Fibroblast of lung (primary cell): Measurements from ENCODE around the gene SMYD5.

Source experiments
- EZH2 ChIP-seq: IDR thresholded peaks from 2 replicates; pipeline ENCODE4 v1.5.1; 2012; ENCODE audit warnings: low read length, control low read depth, mild to moderate bottlenecking; ENCODE audit errors: missing control alignments
- TF ChIP-seq, protein P1 (sequence below), 2 donors: IDR thresholded peaks in 1 of 2; conservative IDR thresholded peaks in 1 of 2; 1 replicate in 1 of 2; 2 replicates in 1 of 2; pipeline ENCODE4 v1.5.1; 2011 to 2012; ENCODE audit warnings: low read length in 2 of 2, control low read depth in 1 of 2, inconsistent platforms in 1 of 2, low read depth in 1 of 2, mild to moderate bottlenecking in 1 of 2

DNA sequence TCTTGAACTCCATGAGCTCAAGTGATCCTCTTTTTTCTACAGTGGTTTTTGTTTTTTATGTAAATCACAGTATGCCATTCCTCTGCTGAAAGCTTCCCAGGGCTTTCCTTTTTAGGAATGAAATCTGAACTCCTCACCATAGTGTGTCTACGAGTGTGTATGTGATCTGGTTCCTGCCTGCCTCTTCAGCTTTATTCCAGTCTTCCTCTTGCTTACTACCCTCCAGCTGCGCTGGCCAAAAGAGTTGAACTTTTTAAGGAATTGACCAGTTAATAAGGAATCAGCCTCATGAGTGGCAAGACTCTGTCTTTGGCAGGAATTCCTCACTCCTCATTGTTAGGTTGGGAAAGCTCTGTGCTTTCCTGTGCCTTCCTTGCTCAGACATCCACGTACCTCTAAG lies 24.1 kb downstream of the SMYD5 start:
- TF ChIP-seq, protein P1, sequence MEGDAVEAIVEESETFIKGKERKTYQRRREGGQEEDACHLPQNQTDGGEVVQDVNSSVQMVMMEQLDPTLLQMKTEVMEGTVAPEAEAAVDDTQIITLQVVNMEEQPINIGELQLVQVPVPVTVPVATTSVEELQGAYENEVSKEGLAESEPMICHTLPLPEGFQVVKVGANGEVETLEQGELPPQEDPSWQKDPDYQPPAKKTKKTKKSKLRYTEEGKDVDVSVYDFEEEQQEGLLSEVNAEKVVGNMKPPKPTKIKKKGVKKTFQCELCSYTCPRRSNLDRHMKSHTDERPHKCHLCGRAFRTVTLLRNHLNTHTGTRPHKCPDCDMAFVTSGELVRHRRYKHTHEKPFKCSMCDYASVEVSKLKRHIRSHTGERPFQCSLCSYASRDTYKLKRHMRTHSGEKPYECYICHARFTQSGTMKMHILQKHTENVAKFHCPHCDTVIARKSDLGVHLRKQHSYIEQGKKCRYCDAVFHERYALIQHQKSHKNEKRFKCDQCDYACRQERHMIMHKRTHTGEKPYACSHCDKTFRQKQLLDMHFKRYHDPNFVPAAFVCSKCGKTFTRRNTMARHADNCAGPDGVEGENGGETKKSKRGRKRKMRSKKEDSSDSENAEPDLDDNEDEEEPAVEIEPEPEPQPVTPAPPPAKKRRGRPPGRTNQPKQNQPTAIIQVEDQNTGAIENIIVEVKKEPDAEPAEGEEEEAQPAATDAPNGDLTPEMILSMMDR (conservative IDR thresholded peaks at IDR 0.05 in 1 of 2, IDR thresholded peaks at IDR 0.05 in 1 of 2; ENCODE audit: low read depth in 1 of 2, low read length in 2 of 2), result no peak
- no peak for TF ChIP-seq EZH2
